Stimulated activated CD4-positive, alpha-beta T cell treated with anti-CD3 and anti-CD28 coated beads, Interleukin-12 subunit alpha, Interleukin-12 subunit beta, amount 100 ng/mL, for 48 hours (primary cell): Measurements from ENCODE around the gene RGL2.

Experiments used
- DNase-seq, 3 donors: peaks; one replicate each; pipeline ENCODE4 v3.0.0-alpha.2; 2020; ENCODE audit warnings: low read depth in 2 of 3, low spot score in 1 of 3

RGL2 gene

GRCh38 chr6:33316603-33317418 lies 18.1 kb upstream of the RGL2 start:
- DNase-seq = no peak

DNA sequence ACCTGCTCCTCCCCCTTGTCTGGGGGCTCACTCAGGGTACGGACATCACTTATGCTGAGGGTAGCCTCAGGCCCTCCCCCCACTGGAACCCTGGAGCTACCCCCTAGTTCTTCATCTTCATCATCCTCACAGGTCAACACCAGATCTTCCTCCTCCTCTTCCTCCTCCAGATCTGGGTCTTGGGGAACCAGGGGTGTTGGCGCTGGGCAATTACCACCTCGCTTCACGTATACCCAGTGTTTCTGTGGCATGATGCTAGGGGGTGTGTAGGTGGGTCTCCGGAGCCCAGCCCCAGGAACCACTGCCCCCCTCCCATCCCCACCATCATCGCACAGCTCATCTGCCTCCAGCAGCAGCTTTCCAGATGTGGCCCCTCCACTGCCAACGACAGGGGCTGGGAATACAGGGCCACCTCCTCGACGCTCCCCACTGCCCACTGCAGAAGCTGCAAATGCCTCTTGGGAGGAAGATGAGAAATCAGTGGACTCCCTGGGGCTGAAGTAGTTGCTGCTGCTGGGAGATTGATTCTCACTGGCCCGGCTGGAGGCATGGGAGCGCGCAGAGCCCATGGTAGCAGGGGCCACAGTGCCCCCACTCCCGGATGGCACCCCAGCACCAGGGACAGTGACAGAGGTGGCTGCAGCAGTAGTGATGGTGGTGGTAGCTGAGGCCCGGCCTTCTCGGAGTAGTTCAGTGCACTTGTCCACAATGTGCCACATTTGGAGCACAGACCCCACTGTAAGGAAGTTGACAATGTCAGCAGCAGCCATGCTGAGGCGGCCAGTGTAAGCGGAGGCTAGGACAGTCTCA lies 17.3 kb upstream of the RGL2 start:
- DNase-seq = no peak

DNA sequence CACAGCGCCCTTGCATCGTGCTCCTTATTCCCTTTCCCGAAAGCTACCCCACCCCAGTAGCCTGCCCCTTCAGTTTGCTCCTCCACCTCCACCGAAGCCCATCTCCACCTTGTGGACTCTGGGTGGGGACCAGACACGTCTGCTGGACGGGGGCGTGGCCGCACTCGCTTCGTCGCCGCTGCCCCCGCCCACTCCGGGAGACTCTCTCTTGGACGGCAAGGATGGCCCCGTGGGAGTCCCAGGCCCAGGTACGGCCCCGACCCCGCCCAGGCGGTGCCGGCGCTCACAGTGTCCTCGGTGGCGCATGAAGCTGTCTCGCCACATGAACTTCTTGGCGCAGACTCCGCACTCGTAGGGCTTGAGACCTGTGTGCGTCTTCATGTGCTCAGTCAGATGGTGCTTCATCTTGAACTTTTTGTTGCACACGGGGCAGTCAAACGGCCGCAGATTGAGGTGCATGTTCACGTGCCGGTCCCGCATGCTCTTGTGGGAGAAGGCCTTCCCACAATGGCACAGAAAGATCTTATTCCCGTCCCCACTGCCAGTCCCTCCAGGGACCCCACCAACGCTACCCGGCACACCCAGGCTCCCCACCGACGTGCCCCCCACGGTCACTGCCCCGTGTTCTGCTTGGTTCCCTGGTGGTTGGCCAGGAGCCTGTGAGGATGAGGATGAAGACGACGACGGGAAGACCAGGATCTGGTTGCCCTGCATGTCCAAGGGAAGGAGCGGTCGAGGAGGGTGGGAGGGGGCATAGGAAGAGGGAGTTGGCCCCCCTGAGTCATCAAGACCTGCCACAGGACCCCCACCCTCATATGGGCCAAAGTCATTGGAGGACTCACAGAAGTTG lies 16.4 kb upstream of the RGL2 start:
- no peak for DNase-seq

GRCh38 chr6:33314515-33314942 lies 15.8 kb upstream of the RGL2 start:
- peak; percentile 52 to 55 (median 52) for DNase-seq

GRCh38 chr6:33313709-33314514 lies 15.2 kb upstream of the RGL2 start, which contains the start of gene TAPBP:
Gene TAPBP, minus strand, starts transcription at chr6:33314078. Its CDS starts 37 bp downstream, at chr6:33314041.
- peak; percentile 72 to 78 (median 73) for DNase-seq

DNA sequence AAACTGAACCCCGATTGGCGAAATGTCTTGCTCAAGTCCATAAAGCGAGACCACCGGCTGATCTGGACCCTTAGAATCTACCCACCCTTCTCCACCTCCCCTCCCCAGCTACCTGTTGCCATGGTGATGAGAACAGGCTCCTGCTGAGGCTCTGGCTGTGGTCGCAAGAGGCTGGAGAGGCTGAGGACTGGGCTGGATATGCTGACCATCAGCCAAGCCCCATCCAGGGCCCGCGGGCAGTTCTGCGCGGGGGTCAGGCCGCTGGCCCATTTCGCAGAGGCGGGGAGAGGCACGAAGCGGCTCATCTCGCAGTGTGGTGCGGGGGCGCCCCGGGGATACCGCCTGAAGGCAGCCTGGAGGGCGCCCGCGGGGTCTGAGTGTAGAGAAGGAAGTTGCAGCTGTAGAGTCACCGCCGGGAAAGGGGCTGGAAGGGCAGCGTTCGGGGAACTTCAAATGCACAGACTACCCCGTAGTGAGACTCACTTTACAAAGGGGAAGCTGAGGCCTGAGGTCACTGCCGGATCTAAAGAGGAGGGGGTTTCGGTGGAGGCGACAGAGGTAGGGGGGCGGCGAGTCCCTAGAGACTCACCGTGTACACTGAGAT lies 14.5 kb upstream of the RGL2 start:
- DNase-seq = no peak

DNA sequence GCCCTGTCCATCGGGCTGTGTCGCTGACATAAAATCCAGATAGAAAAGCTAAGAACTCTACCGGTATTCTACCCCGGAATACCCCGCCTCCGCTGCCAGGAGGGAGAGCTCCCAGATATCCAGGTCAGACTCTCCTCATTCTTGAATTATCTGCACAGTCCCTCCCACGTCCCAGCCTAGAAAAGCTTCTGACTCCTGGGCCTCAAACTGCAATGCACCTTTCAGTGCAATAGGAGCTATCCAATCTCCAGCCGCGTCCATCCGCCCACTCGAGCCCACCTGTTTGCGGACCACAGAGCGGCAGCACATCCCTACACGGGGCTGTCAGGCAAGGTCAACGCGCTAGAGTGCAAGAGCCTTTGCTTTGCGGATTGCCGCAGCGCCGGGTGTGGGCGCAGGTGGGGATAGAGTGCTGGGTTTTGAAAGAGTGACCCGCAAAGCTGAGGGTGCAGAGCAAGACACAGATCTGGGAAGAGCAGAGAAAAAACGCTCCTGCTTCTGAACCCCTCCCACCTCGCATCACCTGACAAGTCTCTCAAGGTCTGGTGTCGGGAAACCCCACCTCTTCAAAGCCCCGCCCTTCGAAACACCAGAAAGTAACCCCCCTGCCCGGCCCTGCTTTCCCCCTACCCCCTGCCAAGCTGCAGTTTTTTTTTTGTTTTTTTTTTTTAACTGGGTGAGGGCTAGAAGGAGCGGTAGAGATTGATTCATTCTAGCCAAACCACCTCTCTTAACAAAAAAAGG lies 13.8 kb upstream of the RGL2 start:
- peak in 2 of 3 donors; percentile 55 to 68 for DNase-seq

GRCh38 chr6:33306356-33306755 lies 7.6 kb upstream of the RGL2 start:
- no peak for DNase-seq

- no peak for DNase-seq
Measured at GRCh38 chr6:33305052-33305451, 6.3 kb upstream of the RGL2 start.

DNA sequence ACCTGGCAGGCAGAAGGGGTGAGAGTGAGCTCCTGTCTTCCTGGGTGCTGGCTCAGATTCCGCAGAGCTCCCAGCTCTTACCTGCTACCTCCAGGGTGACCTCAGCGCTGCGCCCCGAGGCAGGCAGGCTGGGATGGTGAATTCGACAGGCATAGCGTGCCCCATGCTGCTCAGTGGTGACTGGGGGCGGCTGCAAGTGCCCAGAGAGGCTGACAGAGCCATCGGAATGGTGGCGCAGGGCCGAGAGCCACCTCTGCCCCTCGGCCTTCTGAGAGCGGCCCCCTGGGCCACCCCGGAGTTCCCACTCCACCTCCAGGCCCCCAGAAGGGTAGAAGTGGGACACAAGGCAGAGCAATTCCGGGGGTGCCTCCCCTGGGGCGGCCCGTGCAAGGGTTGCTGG lies 5.5 kb upstream of the RGL2 start:
- DNase-seq = no peak

DNA sequence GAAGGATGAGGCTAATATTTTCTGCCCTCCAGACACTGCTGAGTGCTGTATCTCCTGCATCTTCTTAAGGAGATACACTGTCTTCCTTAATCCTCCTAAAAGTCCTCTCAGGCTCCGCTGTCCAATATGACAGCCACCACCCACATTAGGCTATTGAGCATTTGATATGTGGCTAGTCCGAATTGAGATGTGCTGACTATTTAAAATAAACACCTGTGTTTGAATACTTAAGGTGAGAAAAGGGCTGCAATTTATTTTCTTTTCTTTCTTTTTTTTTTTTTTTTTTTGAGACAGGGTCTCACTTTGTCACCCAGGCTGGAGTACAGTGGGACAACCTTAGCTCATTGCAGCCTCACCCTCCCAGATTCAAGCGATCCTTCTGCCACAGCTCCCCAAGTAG lies 3.1 kb upstream of the RGL2 start:
- DNase-seq = no peak

DNA sequence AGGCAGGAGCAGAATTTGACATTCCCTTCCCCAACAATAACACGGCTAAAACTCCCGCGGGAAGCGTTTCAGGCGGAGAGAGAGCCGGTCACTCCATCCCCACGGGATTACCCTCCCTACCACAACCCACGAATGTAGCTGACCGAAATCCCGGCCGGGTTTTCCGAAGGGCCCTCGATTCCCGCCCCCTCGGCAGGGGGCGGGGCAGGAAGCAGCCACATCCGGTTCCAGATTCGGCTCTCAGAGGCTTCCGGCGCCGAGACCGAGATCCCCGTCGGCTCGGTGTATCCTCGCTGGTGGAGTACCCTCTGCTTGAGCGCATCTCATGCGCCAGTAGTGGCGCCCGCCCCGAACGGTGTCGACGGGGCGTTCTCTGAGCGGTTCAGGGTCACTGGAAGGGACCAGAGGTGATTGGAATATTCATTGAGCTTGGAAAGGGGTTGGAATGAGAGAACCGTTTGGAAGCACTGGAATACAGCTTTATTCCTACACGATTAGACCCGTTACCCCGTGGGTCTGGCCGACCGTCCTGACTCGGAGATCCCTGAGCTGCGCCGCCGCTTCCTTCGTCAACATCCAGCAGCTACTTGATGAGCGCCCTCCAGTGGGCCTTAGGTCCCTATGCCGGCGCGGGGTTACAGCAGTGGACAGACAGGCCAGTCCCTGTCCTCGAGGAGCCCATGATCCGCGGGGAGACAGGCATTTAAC lies 649 bp upstream of the RGL2 start:
- DNase-seq = peak; percentile 88 to 92 (median 90)

GRCh38 chr6:33297956-33298772 lies 578 bp downstream of the RGL2 start:
- DNase-seq = peak; percentile 46 to 65 (median 60)

- DNase-seq = no peak
Measured at GRCh38 chr6:33297406-33297955, 1.3 kb downstream of the RGL2 start.

DNA sequence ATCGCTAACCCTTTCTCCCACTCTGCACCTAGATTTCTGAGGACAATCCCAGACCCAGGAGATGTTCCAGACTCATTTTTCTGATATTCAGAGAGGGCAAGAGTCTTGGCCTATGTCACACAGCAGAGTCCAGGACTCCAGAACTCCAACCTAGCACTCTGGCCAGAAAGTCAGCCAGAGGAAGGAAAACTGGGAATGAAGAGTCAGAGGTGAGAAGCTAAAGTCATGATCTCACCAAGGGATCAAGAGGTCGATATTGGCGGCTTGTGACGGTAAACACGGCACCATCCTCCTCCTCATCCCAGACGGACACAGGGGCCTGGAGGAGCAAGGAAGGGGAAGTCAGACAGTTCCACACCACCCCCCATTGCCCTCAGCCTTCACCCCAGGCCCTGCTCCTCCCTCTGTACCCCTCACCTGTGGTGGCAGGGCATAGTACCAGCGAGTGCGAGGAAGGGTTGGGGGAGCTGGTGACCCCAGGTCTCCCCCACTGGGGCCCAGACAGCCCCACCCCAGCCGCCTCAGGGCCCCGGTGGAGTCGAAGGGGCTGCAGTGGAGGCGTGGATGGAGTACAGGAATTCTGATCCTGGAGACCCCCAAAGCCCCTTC lies 1.8 kb downstream of the RGL2 start:
- no peak for DNase-seq

DNA sequence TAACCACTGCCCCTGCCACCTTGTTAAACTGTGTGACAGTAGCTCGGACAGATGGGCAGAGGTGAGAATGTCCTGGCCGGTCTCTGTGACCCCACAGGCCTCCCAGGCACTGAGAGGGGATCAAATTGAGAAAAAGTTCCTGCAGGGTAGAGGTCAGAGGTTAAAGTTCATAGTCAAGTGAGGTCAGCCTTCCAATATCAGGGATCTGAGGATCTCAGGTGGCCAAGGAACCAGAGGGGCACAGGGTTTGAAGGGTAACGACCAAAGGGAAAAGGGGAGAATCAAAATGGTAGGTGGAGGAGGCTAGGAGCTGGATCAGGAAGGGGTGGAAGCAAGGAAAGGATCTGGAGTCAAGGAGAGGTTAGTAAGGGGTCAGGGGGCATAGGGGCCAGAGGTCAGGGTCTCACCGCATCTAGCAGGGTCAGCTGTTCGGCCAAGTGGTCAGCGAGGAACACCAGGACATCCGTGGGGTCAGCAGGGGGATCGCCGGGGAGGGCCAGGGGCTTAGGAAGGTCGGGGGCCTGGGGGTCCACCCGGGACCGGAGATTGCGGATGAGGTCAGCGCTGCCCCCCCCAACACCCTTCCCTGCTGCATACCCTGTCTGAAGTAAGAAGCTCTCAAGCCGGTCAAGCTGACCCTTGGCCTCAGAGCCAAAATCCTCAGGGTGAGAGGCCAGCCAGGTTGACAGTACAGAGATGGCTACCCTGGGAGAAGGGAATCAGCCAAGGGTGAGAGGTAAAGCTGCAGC lies 2.9 kb downstream of the RGL2 start:
- no peak for DNase-seq
